HFFc6 (cell line): ENCODE data around the gene SLC38A10. TPM values are rescaled to one million over a fixed set of nuclear protein-coding genes. Genes with fewer than 3 reads are reported as not detected.
A peak's percentile ranks its signal among the peaks of the same experiment; 100 is the strongest.
"Not testable (repeated sequence)": the region's sequence is repeated elsewhere in the genome, so short reads cannot be mapped to it uniquely, and the experiment has no call there.

Experiments
- DNase-seq: peaks from one replicate; pipeline ENCODE4 v3.0.0-alpha.2; 2018
- H3K27ac Mint-ChIP-seq: 2 replicates; pipeline ENCODE4 v1.8.0; 2020; ENCODE audit warnings: mild to moderate bottlenecking, mixed read lengths
- H3K27me3 Mint-ChIP-seq: 2 replicates; pipeline ENCODE4 v1.8.0; 2021; ENCODE audit warnings: mild to moderate bottlenecking, moderate library complexity, mixed read lengths; ENCODE audit not compliant: insufficient read depth
- H3K36me3 Mint-ChIP-seq: 2 replicates; pipeline ENCODE4 v1.8.0; 2021; ENCODE audit warnings: low read depth, mixed read lengths
- H3K4me1 Mint-ChIP-seq: 2 replicates; pipeline ENCODE4 v1.8.0; 2020; ENCODE audit warnings: low read depth, mixed read lengths
- H3K4me3 Mint-ChIP-seq: 2 replicates; pipeline ENCODE4 v1.8.0; 2020; ENCODE audit warnings: mild to moderate bottlenecking, moderate library complexity, mixed read lengths
- H3K9me3 Mint-ChIP-seq: 2 replicates; pipeline ENCODE4 v1.8.0; 2020; ENCODE audit warnings: mild to moderate bottlenecking, mixed read lengths
- total RNA-seq, 6 experiments: library from RNA; stranded (reverse); fragmentation: NEBNext Ultra II Directional; extraction: Animal tissue kit (Norgen Biotek cat#: 25700); gene quantifications; 2 replicates in 1 of 6; 3 replicates in 5 of 6; pipeline ENCODE4 v1.2.3, GENCODE V29; 2021
- TF ChIP-seq, protein P1 (sequence below): fragments of 200-600 bp; sonication (generic); IDR thresholded peaks from 2 replicates; pipeline ENCODE4 v1.5.0; 2021; ENCODE audit warnings: antibody characterized with exemption, mild to moderate bottlenecking

SLC38A10 gene
- total RNA-seq, 6 experiments from 2014 or later: 71.2 to 88.3 (median 72.2) TPM

DNA sequence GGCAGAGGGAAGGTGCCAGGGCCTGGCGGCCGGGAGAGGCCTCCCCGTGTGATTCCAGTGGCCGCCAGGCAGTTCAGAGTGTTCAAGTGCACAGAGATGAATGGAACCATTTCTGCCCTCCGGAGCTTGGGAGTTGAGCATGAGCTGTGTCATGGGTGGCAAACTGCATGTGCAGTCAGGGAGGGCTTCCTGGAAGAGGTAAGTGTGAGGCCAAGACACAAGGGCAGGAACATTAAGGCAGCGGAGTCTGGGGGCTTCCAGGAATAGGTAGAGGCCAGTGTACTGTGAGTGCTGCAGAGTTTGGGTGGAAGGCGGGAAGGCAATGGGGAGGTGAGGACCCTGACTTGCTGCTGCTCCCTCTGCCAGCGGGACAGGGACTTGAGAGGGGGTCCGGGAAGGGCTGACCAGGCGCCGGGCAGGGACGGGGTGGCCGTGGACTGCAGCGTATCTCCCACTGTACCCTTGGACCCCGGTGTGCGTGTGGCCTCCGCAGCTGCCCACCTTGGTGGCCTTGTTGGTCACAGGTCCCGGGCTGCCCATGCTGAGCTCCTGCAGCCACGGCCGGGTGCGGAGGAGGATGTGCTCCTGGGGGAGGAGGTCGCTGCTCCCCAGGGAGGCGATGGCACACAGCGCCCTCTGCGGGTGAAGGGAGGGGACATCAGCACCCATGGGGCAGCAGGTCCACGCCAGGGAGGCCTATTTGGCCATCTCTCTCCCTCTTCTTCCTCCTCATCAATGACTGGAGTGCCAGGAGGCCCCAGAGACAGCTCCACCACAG is 64.9 kb downstream of the SLC38A10 start:
- no peaks in the 10 kb centered on the region for H3K27me3 Mint-ChIP-seq
- H3K27ac Mint-ChIP-seq: no peak overlapping the region
- DNase-seq: no peak
- no peaks in the 10 kb centered on the region for H3K9me3 Mint-ChIP-seq
- H3K36me3 Mint-ChIP-seq: peaks cover 22% of the 10 kb centered on the region
- H3K4me1 Mint-ChIP-seq: no peaks in the 10 kb centered on the region
- TF ChIP-seq, protein P1, sequence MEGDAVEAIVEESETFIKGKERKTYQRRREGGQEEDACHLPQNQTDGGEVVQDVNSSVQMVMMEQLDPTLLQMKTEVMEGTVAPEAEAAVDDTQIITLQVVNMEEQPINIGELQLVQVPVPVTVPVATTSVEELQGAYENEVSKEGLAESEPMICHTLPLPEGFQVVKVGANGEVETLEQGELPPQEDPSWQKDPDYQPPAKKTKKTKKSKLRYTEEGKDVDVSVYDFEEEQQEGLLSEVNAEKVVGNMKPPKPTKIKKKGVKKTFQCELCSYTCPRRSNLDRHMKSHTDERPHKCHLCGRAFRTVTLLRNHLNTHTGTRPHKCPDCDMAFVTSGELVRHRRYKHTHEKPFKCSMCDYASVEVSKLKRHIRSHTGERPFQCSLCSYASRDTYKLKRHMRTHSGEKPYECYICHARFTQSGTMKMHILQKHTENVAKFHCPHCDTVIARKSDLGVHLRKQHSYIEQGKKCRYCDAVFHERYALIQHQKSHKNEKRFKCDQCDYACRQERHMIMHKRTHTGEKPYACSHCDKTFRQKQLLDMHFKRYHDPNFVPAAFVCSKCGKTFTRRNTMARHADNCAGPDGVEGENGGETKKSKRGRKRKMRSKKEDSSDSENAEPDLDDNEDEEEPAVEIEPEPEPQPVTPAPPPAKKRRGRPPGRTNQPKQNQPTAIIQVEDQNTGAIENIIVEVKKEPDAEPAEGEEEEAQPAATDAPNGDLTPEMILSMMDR: peak; percentile 61
- H3K4me3 Mint-ChIP-seq: no peak overlapping the region

DNA sequence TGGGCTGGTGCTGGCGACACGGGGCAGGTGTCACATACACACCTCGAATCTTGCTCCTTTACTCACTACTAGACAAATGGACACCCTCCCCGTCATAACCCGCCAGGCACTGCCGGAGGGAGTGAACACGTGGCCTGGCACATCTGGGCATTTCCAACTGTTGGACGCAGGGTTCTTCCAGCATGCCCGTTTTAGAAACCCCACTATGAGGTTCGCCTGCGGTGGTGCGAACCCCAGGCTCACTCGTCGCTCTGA is 65.5 kb downstream of the SLC38A10 start:
- no peak for DNase-seq
- TF ChIP-seq, protein P1: no peak
- H3K27ac Mint-ChIP-seq: no peak overlapping the region
- no peaks in the 10 kb centered on the region for H3K9me3 Mint-ChIP-seq
- H3K4me1 Mint-ChIP-seq: no peaks in the 10 kb centered on the region
- no peaks in the 10 kb centered on the region for H3K27me3 Mint-ChIP-seq
- no peak overlapping the region for H3K4me3 Mint-ChIP-seq
- peaks cover 22% of the 10 kb centered on the region for H3K36me3 Mint-ChIP-seq

DNA sequence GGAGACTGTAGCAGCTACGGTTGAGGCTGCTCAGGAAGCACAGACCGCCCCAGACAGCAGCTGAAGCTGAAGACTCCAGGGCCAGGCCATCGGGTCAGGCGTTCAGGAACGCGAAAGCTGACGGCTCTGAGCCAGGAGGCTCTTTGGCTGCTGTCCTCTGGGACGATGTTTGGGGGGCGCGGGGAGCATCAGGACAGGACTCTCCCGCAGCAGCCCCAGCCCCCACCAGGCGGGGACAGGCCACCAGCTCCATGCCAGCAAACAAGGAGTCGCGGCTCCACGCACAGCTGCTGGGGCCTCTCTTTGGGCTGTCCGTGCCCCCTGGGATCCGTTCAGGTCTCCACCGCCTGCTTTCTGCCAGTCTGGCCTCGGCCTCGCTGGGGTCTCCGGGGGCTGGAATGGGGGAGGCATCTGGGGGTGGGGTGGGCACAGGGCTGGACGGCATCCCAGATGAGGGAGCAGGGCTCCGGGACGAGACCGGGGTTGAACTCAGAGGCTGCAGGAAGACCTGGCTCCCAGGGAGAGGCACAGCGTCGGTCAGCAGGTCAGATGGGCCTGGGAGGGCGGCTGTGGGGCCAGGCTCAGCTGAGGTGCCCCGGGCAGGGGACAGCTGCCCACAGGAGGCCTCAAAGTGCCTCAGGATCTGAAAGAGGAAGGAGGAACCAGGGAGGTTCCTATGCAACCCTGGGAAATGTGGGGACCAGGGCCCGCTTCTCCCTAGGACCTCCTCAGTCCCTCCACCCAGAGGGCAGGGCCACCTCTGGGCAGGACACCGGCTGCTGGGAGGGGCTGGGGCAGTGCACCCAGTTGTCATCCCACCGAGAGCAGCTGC is 66.1 kb downstream of the SLC38A10 start:
- H3K36me3 Mint-ChIP-seq: peaks cover 22% of the 10 kb centered on the region
- H3K27ac Mint-ChIP-seq: no peak overlapping the region
- TF ChIP-seq, protein P1: no peak
- H3K4me3 Mint-ChIP-seq: no peak overlapping the region
- H3K9me3 Mint-ChIP-seq: no peaks in the 10 kb centered on the region
- no peak for DNase-seq
- H3K4me1 Mint-ChIP-seq: no peaks in the 10 kb centered on the region; the same call in 1 of the 2 replicates
- no peaks in the 10 kb centered on the region for H3K27me3 Mint-ChIP-seq

DNA sequence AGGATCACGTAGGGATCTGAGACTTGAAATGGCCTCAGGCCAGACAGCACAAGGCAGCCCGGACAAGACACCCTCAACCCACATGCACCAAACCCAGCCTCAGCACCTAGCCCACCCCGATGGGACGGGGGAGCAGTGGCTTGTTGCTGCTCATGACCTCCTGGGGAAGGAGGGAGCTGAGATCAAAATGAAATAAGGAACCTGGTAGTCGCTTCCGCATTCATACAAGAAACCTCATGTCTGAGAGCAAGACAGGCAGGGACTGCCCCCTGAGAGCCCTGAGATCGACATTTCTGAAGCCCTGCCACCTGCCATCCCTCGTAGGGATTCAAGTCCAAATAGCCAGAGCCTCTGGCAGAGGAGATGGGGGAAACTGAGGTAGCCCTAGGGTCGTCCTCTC is 66.7 kb downstream of the SLC38A10 start:
- no peaks in the 10 kb centered on the region for H3K9me3 Mint-ChIP-seq
- H3K4me1 Mint-ChIP-seq: peaks cover 6% of the 10 kb centered on the region
- H3K27me3 Mint-ChIP-seq: no peaks in the 10 kb centered on the region
- H3K27ac Mint-ChIP-seq: no peak overlapping the region
- no peak for DNase-seq
- TF ChIP-seq, protein P1: no peak
- H3K36me3 Mint-ChIP-seq: peaks cover 22% of the 10 kb centered on the region
- no peak overlapping the region for H3K4me3 Mint-ChIP-seq

DNA sequence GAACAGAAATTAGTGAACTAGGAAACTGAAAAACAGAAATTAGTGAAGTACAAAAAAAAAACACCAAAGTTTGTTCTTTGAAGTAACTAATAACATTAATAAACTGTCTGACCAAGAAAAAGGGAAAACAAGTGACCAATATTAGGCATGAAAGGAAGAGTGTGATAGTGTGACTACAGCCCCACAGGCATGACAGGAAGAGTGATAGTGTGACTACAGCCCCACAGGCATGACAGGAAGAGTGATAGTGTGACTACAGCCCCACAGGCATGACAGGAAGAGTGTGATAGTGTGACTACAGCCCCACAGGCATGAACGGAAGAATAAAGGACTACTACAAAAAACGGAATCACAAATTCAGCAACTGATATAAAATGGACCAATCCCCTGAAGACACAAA is 67.5 kb downstream of the SLC38A10 start:
- not testable (repeated sequence) for H3K27me3 Mint-ChIP-seq, H3K27ac Mint-ChIP-seq, H3K9me3 Mint-ChIP-seq, H3K4me1 Mint-ChIP-seq, DNase-seq, H3K4me3 Mint-ChIP-seq
- peaks cover 22% of the 10 kb centered on the region for H3K36me3 Mint-ChIP-seq

DNA sequence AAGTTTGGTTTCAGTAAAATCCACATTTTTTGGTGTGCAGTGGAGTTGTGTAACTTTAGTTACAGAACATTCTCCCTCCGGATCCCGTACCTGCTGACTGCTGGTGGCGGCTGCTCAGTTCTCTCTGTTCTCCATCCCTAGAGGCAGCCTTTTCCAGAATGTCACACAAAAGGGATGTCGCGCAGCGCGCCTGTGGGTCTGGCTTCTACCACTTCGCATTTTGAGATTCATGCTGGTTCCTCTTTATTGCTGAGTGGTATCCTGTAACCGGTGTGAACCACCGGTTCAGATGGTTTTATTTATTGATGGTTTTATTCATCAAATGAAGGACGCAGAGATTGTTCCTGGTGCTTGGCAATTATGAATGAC is 71.4 kb downstream of the SLC38A10 start:
- Mint-ChIP-seq H3K4me3 (peak overlapping the region; percentile 86), H3K36me3 (peaks cover 11% of the 10 kb centered on the region; the same call in 1 of the 2 replicates), H3K9me3 (no peaks in the 10 kb centered on the region), H3K27me3 (no peaks in the 10 kb centered on the region), H3K4me1 (peaks cover 18% of the 10 kb centered on the region), H3K27ac (peak overlapping the region; percentile 81)
- no peak for DNase-seq
- TF ChIP-seq, protein P1: no peak
